Tongue (tissue), 2 donors: ENCODE data around the gene AP3B2. TPM values are rescaled to one million over a fixed set of nuclear protein-coding genes. Genes with fewer than 3 reads are reported as not detected.
"Not testable (repeated sequence)": the region's sequence is repeated elsewhere in the genome, so short reads cannot be mapped to it uniquely, and the experiment has no call there.

Experiments
- DNase-seq: peaks from one replicate; pipeline ENCODE4 v3.0.0-alpha.2; 2015
- total RNA-seq: library from RNA; depleted of rRNA; stranded (reverse); fragments of >200 nt; gene quantifications from one replicate; pipeline ENCODE4 v1.2.3, GENCODE V29; 2014

AP3B2 gene, protein sequence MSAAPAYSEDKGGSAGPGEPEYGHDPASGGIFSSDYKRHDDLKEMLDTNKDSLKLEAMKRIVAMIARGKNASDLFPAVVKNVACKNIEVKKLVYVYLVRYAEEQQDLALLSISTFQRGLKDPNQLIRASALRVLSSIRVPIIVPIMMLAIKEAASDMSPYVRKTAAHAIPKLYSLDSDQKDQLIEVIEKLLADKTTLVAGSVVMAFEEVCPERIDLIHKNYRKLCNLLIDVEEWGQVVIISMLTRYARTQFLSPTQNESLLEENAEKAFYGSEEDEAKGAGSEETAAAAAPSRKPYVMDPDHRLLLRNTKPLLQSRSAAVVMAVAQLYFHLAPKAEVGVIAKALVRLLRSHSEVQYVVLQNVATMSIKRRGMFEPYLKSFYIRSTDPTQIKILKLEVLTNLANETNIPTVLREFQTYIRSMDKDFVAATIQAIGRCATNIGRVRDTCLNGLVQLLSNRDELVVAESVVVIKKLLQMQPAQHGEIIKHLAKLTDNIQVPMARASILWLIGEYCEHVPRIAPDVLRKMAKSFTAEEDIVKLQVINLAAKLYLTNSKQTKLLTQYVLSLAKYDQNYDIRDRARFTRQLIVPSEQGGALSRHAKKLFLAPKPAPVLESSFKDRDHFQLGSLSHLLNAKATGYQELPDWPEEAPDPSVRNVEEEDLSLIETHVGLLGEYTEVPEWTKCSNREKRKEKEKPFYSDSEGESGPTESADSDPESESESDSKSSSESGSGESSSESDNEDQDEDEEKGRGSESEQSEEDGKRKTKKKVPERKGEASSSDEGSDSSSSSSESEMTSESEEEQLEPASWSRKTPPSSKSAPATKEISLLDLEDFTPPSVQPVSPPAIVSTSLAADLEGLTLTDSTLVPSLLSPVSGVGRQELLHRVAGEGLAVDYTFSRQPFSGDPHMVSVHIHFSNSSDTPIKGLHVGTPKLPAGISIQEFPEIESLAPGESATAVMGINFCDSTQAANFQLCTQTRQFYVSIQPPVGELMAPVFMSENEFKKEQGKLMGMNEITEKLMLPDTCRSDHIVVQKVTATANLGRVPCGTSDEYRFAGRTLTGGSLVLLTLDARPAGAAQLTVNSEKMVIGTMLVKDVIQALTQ
- 1.3 TPM for total RNA-seq

DNA sequence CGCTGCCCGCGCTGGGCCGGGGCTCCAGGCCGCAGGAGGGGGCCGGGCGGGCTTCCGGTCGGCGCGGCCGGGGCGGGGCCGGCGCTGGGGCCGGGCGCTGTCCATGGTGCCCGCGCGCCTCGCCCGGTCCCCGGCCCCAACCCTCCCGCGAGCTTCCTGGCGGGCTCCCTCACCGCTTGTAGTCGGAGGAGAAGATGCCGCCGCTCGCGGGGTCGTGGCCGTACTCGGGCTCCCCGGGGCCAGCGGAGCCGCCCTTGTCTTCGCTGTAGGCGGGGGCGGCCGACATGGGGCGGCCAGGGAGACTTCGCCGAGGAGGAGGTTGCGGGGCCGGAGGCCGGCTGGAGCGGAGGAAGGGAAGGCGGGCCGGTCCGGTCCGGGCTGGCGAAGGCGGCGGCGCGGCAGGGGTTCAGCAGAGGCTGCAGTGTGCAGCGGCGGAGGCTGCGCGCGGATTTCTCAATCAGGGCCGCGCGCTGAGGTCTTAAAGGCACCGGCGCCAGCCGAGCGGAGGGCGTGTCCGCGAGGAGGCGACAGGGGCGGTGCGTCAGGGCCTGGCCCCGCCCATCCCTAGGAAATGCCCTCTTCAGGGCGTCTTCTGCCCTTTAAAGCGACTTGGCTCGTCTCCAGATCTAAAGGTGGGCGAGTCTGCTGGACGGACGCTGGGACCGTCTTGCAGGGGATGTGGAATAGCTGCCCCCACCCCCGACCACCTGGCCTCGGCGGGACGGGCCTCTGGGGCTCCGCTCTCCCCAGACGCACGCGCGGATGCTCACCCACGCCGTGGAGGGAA is at the start of gene AP3B2:
Gene AP3B2 (minus strand): TSS at position 455 of the 787 bp plus-strand sequence. CDS start 169 bp downstream, at position 286.
- DNase-seq, result peak; percentile 81

DNA sequence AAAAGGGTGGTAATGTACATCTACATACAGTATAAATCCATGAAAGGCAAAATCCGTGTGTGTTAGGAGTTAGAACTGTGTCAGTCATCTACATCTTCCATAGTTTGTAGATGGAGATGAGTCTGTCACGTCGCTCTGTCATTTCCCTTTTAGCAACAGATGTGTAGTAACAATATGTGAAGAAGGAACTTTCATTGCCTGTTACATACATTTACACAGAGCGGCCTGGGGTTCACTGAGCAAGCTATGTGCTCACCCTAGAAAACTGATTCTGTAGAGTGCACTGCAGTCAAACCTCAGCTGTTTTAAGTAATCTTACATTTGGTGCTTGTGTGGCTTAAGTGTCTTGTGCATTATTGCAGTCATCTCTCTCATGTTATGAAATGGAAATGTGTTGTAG is 41.6 kb upstream of the AP3B2 start:
- DNase-seq, result no peak

DNA sequence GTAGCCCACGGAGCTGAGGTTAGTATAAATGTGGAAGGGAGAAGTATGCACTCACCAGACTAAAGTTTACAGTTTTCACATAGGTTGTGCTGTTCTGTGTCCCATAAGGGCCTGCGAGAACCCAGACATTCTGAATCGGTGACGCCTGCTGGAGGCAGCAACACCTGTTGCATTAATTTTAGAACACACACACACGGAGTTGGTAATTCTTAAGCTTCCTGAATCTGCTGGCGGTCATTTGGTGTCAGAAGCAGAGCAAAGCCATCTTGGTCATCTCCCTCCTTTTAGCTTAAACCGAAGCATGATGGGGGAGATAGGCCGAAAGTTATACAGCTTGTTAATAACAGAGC is 41.1 kb upstream of the AP3B2 start:
- DNase-seq, result peak; percentile 67

DNA sequence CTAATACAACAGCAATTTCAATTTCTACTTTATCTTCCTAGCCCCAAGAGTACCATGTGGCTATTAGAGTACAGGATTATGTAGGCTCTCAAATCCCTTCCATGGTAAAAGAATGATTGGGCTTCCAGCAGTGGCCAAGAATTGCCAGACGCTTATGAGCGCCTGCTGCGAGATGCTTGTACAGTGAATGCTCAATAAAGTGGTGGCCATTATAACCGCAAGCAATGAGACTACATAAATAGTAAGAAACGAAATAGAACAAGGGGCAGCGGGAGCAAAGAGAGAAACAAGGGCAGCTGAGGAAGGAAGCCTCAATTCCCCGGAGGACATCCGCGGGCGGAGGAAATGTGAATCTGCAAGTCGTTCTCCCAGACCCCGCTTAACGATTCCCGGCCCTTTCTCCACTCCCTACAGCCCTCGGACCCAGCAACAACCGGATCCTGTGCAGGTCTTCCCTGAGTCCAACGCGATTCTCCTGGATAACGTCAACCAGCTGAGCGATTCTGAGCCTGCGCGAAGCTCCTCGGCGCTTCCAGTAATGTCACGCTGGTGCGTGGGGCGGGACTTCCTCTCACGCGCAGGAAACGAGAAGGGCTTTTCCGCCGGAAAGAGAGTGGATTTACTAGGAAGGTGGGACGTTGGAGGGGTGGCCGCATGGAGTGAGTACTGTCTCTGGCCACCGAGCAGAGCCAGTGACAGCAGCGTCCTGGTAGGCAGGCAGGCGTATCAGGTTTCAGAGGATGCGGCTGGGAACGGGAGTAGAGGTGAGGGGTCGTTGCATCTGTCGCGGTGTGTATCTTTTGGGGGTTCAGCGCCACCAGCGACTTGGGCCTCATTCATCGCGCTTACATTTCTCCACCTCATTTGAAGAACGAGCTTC is 40.5 kb upstream of the AP3B2 start:
- peak; percentile 98 for DNase-seq

DNA sequence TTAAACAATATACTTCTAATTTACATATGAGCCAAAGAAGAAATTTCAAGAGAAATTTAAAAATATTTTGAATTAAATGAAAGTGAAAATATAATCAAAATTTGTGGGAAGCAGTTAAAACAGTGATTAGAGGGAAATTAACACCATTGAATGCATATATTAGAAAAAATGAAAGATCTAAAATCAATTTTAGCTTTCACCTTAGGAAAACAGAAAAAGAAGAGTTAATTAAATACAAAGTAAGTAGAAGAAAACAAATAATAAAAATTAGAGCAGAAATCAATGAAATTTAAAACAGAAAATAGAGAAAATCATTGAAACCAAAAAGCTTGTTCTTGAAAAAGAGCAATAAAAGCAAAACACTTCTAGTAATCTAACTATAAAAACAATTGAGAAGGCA is 38.6 kb upstream of the AP3B2 start:
- DNase-seq, result no peak

DNA sequence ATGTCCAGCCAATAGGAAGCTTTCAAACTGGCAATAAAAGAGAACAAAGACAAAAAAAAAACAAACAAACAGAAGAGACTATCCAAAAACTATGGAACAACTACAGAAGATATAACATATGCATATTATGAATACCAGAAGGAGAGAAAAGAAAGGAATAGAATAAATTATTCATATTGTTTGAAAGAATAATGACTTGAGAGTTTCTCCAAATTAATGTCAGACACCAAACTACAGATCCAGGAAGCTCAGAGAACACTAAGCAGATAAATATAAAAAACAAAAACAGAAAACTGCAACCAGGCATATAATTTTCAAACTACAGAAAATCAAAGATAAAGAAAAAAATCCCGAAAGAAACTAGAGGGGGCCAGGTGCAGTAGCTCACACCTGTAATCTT is 34.1 kb upstream of the AP3B2 start:
- DNase-seq, result no peak

DNA sequence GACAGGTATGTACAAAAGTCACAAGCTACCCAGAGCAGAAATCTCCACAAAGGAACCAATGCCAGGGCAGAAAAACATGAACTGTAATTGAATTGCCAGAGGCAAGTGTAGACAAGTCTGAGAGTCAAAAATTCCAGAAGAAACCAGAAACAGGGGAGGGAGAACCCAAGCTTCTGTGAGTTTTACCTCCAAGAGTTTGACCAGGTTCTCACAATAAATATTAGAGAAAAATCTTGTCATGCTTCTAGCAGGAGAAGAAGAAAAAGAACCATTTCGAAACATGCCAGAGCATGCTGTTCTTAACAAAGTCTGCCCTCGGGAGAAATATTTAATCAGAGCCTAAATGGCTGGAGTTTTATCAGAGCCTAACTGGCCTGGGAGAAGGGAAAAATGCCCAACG is 32.5 kb upstream of the AP3B2 start:
- no peak for DNase-seq

DNA sequence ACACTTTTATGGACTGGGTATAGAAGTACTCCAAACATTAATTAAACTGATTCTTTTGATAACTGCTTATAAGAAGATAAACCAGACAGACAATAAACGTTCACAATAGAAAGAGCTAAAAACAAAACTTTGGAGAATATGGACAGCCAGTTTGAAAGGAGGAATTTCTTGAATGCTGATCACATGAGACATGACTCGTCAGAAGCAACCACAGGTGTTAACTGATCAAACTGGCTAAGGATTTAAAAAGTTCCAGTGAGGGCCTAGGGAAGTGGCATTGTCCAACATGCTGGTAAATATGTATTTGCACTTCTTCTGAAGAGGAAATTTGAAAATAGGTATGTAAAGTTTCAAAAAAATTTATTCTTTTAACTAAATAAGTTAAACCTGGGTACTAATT is 29.4 kb upstream of the AP3B2 start:
- DNase-seq, result no peak

DNA sequence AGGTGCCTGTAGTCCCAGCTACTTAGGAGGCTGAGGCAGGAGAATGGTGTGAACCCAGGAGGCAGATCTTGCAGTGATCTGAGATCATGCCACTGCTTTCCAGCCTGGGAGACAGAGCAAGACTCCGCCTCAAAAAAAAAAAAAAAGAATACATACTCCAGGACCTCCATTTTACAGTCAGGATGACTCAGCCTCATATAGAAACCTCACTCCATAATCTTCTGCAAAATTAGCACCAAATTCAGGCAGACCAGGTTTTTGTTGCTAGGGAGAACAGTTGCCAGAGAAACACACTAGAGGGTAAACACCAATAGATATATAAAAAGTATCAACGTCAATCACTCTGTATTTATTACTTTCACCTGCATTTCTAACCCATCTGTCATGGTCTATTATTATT is 28.3 kb upstream of the AP3B2 start:
- no peak for DNase-seq

DNA sequence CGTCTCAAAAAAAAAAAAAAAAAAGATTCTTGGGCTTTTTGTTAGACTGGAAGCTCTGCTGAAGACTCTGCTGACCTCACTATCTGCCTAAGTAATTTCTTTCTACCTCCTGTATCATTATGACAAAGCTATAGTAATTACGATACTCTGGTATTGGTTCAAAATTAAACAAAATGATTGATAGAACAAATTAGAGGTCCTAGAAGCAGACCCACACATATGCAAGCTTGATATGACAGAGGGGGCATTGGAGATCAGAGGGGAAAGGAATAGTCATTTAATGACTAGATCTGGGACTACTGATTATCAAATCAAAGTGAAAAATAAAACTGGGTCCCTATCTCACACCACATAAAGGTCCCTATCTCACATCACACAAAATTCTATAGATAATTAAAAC is 21.9 kb upstream of the AP3B2 start:
- no peak for DNase-seq

DNA sequence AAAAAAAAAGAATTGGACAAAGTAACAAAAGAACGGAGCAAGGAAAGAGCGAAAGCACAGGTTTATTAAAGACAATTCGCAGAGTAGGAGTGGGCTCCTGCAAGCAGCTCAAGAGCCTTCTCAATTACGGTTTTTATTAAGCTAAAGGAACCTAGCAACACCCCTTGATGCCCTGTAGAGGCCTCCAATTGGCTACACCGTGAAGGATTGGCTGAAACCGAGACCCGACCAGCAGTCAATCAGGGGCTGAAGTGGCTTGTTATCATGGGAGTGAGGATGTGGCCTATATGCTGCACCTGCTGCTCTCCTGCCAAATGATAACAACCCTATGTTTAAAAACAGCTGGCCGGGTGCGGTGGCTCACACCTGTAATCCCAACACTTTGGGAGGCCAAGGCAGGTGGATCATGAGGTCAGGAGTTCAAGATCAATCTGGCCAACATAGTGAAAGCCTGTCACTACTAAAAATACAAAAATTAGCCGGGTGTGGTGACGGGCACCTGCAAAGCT is 20.4 kb upstream of the AP3B2 start:
- DNase-seq, result no peak

DNA sequence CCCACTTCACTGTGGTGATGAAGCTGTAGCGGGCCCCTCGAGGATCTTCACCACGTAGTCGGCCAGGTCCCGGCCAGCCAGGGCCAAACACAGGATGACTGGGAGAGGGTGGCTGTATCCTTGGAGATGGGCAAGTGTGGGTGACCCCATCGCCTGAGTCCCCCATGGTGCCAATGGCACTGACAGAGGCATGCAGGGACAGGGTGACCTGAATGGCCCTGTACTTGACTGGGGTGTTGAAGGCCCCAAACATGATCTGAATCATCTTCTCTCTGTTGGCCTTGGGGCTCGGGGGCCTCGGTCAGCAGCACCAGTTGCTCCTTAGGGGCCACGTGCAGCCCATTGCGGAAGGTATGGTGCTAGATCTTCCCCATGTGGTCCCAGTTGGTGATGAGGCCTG is 17.1 kb upstream of the AP3B2 start:
- DNase-seq, result no peak

DNA sequence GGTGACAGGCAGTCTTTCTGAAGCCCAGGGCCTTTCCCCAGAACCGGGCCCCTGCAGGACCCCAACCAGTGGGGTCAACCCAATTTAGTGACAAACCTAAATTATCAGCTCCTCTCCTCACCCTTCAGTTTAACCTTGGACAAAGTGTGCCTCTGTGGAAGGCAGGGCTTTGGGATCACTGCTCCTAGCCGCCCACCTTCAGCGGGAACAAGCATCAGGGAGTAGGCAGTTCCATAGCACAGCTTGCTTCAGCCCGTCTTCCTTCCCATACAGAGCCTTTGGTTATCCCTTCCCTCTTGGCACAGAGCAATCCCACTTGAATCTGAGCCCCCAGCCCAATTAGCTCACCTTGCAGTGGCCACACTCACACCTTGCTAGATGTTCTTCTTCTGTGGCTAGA is 5.3 kb upstream of the AP3B2 start:
- no peak for DNase-seq

DNA sequence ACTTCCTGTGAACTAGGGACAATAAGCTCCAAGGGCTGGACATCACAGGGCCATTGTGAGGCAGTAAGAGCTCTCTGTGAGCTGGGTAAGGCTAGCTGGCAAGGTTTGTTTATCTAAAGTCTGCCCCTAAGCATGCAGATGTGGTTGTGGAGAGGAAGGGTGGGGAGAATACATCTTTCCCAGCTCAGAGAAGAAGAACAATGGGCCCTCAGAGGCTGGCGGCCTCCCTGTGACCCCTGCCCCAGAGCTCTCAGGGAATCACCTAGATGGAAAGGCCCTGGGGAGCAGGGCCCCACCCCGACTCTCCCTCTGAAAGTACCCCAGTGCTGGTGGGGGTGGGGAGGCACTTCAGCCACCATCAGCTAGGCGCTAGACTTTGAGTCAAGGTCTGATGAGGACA is 4.3 kb upstream of the AP3B2 start:
- no peak for DNase-seq

DNA sequence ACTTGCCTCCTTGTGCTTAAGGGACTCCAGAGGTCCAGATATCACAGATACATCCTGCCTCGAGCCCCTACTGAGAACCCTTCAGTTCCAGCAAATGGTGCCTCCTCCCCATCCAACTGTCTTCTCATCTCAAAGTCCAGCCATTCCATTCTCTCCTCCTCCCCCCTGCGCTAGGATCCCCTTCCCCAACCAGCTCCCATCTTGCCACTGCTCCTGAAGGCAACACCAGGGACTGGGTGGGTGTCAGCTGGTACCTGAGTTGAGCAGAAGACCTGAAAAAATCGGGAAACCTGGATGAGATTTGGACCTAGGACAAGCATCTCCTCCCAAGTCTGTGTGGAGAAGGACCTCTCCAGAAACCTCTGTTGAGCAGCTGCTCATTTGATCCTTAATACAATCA is 2.4 kb upstream of the AP3B2 start:
- no peak for DNase-seq

DNA sequence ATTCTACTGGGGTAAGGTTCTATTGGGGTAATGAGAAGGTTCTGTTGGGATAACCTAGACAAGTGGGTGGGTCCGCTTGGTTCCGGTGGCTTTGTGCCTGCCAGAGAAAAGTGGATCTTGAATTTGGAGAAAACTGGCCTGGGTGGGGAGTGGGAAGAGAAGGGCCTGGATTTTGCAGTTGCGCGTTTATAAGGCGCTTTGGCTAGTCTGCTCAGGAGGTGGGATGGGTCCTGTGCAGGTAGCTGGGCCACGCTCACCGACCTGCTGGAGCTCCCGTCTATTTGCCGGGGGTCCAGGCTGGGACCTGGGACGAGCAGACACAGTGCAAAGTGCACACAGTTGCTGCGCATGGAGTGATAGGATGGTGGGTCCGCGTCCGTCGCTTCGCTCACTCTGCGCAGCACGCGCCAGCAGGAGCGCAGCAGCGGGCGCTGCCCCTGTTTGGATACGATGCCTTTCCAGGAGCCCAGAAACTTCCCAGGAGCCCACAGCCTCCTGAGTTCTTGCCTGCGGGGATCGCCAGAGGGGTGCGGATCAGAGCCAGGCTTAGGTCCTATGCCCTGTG is 1.3 kb upstream of the AP3B2 start:
- no peak for DNase-seq

DNA sequence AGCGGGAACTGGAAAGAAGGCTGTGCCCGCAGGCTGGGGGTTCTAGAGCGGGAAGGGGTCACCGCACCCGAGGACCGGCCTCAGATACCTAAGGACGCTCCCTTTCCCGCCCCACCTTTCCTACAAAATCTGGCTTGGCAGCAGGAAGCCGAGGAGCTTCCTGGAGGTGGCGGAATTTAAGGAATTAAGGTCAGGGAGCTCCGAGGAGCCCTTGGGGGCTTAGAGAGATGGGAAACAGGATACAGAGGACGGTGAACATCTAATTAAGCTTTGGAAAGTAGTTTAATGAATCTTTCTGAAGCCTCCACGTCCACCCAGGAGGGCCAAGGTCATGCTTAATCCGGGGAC is 507 bp upstream of the AP3B2 start:
- no peak for DNase-seq

DNA sequence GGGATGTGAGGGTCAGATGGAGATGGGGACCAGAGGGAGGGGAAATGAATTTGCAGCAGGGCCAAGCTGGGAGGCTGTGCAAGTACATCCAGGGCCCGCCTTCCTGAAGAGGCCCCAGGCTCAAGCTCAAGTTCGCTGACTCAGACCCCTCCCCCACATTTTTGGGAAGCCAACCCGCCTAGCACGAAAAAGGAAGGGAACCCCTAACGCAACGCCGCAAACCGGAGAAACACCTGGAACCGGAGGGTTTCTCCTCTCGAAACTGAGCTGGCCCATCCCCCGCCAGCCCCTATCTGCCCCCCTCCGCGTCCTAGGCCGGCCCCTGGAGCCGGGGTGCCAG is 624 bp downstream of the AP3B2 start:
- no peak for DNase-seq

DNA sequence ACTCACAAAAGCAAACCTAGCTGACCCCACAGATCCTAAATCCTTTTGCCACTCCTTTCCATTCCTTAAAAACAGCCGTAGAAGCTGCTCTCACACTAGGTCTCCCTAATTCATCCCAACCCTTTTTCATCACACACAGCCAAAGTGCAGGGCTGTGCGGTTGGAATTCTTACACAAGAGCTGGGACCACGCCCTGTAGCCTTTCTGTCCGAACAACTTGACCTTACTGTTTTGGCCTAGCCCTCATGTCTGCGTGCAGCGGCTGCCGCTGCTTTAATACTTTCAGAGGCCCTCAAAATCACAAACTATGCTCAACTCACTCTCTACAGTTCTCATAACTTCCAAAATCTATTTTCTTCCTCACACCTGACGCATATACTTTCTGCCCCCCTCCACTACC is 3.8 kb downstream of the AP3B2 start:
- DNase-seq, result not testable (repeated sequence)

DNA sequence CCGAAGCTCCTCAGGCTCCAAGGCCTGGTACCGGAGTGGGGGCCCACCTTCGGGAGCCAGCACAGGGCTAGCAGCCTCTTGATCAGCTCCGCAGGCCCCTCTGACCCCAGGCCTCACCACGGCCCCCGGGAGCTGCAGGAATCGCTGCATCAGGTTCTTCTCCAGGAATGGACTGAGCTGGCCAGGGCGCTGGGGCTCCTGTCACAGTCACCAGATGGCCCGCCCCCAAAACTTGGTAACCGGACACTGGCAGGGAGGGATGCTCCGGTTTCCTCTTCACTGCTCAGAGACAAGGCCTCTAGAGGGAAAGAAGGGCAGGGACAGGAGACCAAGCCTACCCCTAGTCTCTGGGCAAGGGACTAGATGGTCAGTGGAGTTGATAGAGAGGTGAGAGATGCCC is 9.9 kb downstream of the AP3B2 start:
- no peak for DNase-seq
